HL-60 (cell line): Measurements from ENCODE around the gene BMPER.
A peak's percentile ranks its signal among the peaks of the same experiment; 100 is the strongest.

Experiments used
- DNase-seq, 2 experiments: peaks; one replicate each; pipeline ENCODE4 v3.0.0-alpha.2; 2010 to 2020; ENCODE audit warnings: low read depth in 1 of 2, low spot score in 1 of 2
- H3K27ac ChIP-seq: fragments of 250-450 bp; sonication (Bioruptor Pico); replicated peaks from 2 replicates; pipeline ENCODE4 v1.5.1; 2020; ENCODE audit warnings: mild to moderate bottlenecking, moderate library complexity
- H3K27me3 ChIP-seq: fragments of 250-450 bp; sonication (Bioruptor Pico); 2 replicates; pipeline ENCODE4 v1.5.1; 2021; ENCODE audit warnings: mild to moderate bottlenecking, moderate library complexity; ENCODE audit not compliant: insufficient read depth, poor library complexity, severe bottlenecking
- H3K4me3 ChIP-seq: replicated peaks from 2 replicates; pipeline ENCODE4 v1.5.1; 2011; ENCODE audit warnings: mild to moderate bottlenecking, control low read depth, low read length; ENCODE audit not compliant: insufficient read depth
- GABPA ChIP-seq: IDR thresholded peaks from 2 replicates; pipeline ENCODE4 v1.6.1; 2012; ENCODE audit warnings: low read depth
- POLR2AphosphoS5 ChIP-seq: IDR thresholded peaks from 2 replicates; pipeline ENCODE4 v1.6.1; 2012; ENCODE audit warnings: low read depth
- SPI1 ChIP-seq: IDR thresholded peaks from 2 replicates; pipeline ENCODE4 v1.6.1; 2012; ENCODE audit warnings: low read depth, mild to moderate bottlenecking, borderline replicate concordance
- TF ChIP-seq, protein P1 (sequence below): IDR thresholded peaks from one replicate; pipeline ENCODE4 v1.5.1; 2011; ENCODE audit warnings: low read length, control low read depth, inconsistent platforms; ENCODE audit not compliant: insufficient read depth
- TF ChIP-seq, protein P2 (sequence below): IDR thresholded peaks from 2 replicates; pipeline ENCODE4 v1.6.1; 2012; ENCODE audit warnings: low read depth; ENCODE audit not compliant: insufficient replicate concordance

The BMPER gene

DNA sequence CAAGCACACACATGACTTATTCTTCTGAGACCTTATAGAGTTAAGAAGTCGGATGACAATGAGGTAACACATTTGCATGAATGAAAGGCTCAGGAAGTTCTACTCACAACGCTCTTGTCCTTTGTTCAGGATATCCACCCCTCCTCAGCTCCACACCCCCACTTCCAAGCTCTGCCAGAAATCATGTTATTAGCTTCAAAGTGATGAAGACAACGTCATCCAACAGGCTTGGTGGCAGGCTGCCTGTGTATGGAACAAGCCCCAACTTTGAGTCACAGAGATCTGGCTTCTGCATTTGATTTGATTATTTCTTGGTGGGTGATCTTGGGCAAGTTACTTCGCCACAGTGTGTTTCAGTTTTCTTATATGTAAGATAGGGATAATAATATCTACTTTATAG lies 12.4 kb upstream of the BMPER start:
- Histone ChIP-seq H3K27me3 (peaks cover 9% of the 10 kb centered on the region), H3K27ac (no peak overlapping the region), H3K4me3 (no peak overlapping the region)
- TF ChIP-seq POLR2AphosphoS5, result no peak
- DNase-seq, result no peak

DNA sequence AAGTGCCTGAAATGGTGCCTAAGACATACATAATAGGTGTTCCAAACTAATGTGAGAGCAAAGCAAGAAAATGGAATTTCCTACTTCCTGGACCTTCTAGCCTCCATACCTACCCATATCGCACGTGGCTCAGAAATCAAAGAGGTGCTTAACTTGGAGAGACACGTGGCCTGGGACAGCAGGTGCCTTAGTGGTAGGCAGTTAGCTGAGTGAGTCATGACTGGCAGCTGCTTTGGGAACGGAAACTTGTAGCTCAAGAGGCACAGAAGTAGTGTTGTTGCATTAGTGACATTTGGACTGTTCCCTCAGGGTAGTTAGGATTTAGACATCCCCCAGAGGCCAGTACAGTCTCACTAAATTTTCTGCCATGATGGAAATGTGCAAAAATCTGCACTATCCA lies 12.0 kb upstream of the BMPER start:
- TF ChIP-seq, protein P1, sequence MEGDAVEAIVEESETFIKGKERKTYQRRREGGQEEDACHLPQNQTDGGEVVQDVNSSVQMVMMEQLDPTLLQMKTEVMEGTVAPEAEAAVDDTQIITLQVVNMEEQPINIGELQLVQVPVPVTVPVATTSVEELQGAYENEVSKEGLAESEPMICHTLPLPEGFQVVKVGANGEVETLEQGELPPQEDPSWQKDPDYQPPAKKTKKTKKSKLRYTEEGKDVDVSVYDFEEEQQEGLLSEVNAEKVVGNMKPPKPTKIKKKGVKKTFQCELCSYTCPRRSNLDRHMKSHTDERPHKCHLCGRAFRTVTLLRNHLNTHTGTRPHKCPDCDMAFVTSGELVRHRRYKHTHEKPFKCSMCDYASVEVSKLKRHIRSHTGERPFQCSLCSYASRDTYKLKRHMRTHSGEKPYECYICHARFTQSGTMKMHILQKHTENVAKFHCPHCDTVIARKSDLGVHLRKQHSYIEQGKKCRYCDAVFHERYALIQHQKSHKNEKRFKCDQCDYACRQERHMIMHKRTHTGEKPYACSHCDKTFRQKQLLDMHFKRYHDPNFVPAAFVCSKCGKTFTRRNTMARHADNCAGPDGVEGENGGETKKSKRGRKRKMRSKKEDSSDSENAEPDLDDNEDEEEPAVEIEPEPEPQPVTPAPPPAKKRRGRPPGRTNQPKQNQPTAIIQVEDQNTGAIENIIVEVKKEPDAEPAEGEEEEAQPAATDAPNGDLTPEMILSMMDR, result no peak
- TF ChIP-seq SPI1 (no peak), POLR2AphosphoS5 (no peak), GABPA (no peak)
- TF ChIP-seq, protein P2, sequence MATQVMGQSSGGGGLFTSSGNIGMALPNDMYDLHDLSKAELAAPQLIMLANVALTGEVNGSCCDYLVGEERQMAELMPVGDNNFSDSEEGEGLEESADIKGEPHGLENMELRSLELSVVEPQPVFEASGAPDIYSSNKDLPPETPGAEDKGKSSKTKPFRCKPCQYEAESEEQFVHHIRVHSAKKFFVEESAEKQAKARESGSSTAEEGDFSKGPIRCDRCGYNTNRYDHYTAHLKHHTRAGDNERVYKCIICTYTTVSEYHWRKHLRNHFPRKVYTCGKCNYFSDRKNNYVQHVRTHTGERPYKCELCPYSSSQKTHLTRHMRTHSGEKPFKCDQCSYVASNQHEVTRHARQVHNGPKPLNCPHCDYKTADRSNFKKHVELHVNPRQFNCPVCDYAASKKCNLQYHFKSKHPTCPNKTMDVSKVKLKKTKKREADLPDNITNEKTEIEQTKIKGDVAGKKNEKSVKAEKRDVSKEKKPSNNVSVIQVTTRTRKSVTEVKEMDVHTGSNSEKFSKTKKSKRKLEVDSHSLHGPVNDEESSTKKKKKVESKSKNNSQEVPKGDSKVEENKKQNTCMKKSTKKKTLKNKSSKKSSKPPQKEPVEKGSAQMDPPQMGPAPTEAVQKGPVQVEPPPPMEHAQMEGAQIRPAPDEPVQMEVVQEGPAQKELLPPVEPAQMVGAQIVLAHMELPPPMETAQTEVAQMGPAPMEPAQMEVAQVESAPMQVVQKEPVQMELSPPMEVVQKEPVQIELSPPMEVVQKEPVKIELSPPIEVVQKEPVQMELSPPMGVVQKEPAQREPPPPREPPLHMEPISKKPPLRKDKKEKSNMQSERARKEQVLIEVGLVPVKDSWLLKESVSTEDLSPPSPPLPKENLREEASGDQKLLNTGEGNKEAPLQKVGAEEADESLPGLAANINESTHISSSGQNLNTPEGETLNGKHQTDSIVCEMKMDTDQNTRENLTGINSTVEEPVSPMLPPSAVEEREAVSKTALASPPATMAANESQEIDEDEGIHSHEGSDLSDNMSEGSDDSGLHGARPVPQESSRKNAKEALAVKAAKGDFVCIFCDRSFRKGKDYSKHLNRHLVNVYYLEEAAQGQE, result no peak
- no peak overlapping the region for H3K27ac ChIP-seq
- H3K27me3 ChIP-seq, result peaks cover 9% of the 10 kb centered on the region
- DNase-seq, result no peak
- H3K4me3 ChIP-seq, result no peak overlapping the region

DNA sequence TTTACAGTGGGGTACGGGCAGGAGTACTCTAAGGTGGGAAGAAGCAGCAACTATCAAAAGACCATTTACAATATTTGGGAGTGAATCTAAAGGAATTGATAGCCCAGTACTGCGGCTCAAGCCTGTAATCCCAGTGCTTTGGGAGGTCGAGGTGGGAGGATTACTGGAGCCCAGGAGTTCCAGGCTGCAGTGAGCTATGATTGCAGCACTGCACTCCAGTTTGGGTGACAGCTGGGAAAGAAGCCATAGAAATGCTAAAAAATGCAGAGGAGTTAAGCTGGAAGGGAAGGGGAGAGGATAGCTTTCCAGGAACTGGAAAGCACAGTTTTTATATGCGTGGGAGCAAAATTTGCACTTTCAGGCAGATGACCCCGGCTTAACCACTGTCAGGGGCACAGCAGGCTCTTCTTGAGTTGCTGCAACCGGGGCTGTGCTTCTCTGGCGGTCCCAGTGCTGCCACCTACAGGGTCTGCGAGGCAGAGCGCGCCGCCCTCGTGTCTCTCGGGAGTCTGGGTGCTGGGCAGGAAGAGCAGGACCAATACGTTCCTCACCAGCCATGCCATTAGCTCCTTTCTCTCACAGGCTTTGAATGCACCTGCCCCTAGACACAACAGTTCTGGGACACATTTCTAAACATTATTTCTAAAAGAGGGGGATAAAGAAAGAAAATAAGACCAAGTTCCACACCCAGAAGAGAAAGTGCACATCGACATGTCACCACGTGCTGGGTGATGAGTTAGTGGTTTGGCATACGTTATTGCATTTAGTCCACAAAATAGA lies 10.1 kb upstream of the BMPER start:
- Histone ChIP-seq H3K27me3 (peaks cover 9% of the 10 kb centered on the region), H3K4me3 (no peak overlapping the region), H3K27ac (no peak overlapping the region)
- TF ChIP-seq POLR2AphosphoS5, result no peak
- TF ChIP-seq, protein P1, result peak; percentile 77
- peak; percentile 17 to 71 for DNase-seq

DNA sequence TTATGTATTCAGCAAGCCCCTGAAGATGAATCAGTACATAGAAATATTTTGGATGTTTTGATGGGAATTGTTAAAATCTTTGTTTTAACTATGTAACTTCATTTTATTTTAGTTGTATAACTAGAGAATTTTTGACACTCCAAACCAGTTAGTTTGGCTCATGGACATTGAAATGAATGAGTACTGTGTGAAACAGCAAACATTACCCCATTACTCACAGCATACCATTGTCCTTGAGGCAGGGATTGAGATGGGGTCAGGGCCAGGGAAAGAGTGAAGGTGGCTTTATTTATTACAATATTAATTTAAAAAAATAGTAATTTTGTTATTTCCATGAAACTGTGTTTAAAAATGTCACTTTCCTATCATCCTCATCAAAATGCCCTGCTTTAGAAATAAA lies 4.8 kb upstream of the BMPER start:
- no peak for DNase-seq
- no peak overlapping the region for H3K27ac ChIP-seq
- TF ChIP-seq SPI1 (no peak), POLR2AphosphoS5 (no peak), GABPA (no peak)
- TF ChIP-seq, protein P1, result no peak
- TF ChIP-seq, protein P2, result no peak
- H3K4me3 ChIP-seq, result no peak overlapping the region
- H3K27me3 ChIP-seq, result peaks cover 31% of the 10 kb centered on the region
